Activated naive CD4-positive, alpha-beta T cell treated with anti-CD3 and anti-CD28 coated beads, Interleukin-2, amount 10 ng/mL, durations not matched to agents 7 days and 5 days (primary cell): ENCODE results near the gene SMARCA2.

ENCODE experiments used
- CTCF ChIA-PET: fragments of 350-600 bp; sonication (Branson Sonifier 250); formaldehyde crosslinking; loops from one replicate; lab custom pipeline; 2021; ENCODE audit warnings: antibody characterized with exemption; lab: Charles Lee
- DNase-seq: peaks from one replicate; pipeline ENCODE4 v3.0.0-alpha.2; 2020
- H3K27ac Mint-ChIP-seq: one replicate; pipeline ENCODE4 v1.8.0; 2021; ENCODE audit warnings: mild to moderate bottlenecking, moderate library complexity, mixed read lengths
- H3K27me3 Mint-ChIP-seq: one replicate; pipeline ENCODE4 v1.8.0; 2021; ENCODE audit warnings: mild to moderate bottlenecking, mixed read lengths
- H3K36me3 Mint-ChIP-seq: one replicate; pipeline ENCODE4 v1.8.0; 2021; ENCODE audit warnings: mixed read lengths
- H3K4me1 Mint-ChIP-seq: one replicate; pipeline ENCODE4 v1.8.0; 2021; ENCODE audit warnings: mixed read lengths
- H3K4me3 Mint-ChIP-seq: one replicate; pipeline ENCODE4 v1.8.0; 2021; ENCODE audit warnings: mild to moderate bottlenecking, moderate library complexity, mixed read lengths
- H3K9me3 Mint-ChIP-seq: one replicate; pipeline ENCODE4 v1.8.0; 2021; ENCODE audit warnings: mixed read lengths

The SMARCA2 gene

DNA sequence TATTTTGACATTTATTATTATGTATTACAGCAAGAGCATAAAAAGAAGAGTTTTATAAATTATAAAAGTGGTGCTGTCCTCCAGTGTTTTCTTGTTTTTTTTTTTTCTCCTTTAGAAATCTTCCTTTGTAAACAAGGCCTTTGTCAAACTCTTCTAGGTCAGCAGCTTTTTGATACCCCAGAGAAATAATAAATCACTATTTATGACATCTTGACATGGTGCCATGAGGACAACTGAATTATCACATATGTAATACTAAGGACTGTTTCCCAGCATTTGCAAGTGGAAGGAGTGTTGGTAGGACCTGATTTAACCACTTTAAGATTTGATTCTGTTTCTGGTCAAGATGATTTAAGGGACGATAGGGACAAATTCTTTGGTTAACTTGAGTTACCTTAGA is 4.6 kb downstream of the SMARCA2 start:
- peaks cover 4% of the 10 kb centered on the region for H3K27me3 Mint-ChIP-seq
- no peaks in the 10 kb centered on the region for H3K9me3 Mint-ChIP-seq
- CTCF ChIA-PET = interaction anchor here (0.6 kb wide), 1 partner anchor 608 kb away, joined by 3 read pairs; no protein-coding TSS in a partner anchor
- peaks cover 58% of the 10 kb centered on the region for H3K4me1 Mint-ChIP-seq
- H3K36me3 Mint-ChIP-seq = peaks cover 33% of the 10 kb centered on the region
- no peak for DNase-seq
- peak overlapping the region; percentile 66 for H3K4me3 Mint-ChIP-seq
- peak overlapping the region; percentile 100 for H3K27ac Mint-ChIP-seq

DNA sequence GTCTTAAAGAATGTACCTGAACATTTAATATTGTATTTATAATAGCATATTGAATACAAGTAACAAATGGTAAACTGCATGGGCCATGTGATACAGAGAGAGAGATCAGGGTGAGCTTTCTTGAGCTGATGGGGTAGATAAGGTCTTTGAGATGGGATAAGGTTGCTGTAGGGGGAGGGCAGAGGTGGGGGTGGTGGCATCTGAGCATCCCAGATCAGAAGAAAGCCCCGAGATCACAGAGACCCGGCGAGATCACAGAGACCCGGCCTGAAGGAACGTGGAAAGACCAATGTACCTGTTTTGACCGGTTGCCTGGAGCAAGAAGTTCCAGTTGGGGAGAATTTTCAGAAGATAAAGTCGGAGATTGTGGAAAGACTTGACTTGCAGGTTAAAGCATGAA is 6.6 kb downstream of the SMARCA2 start:
- H3K4me1 Mint-ChIP-seq = peaks cover 77% of the 10 kb centered on the region
- H3K27me3 Mint-ChIP-seq = peaks cover 4% of the 10 kb centered on the region
- H3K9me3 Mint-ChIP-seq = no peaks in the 10 kb centered on the region
- no peak for DNase-seq
- peaks cover 45% of the 10 kb centered on the region for H3K36me3 Mint-ChIP-seq
- peak overlapping the region; percentile 96 for H3K27ac Mint-ChIP-seq
- CTCF ChIA-PET = interaction anchor here (1.8 kb wide), 1 partner anchor 31 kb away, joined by 4 read pairs; no protein-coding TSS in a partner anchor
- H3K4me3 Mint-ChIP-seq = peak overlapping the region; percentile 62

DNA sequence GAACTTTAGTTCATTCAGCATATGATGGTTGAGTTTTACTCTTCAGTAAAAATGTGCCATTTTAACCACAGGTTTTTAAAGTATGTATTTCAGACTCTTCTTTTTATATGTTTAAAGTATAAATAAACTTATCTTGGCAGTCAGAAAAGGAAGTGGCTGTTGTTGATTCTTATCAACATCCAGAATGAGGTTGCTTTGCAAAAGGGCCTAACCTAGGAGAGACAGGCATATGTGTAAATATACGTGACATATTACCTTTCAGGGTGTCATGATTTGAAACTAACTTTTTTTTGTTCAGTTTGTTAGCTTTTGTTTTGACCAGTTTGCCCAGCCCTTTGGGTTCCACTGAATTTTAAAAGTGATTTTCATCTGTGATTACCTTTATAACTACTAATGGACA is 7.4 kb downstream of the SMARCA2 start:
- H3K27ac Mint-ChIP-seq = peak overlapping the region; percentile 96
- CTCF ChIA-PET = interaction anchor here (1.8 kb wide), 1 partner anchor 31 kb away, joined by 4 read pairs; no protein-coding TSS in a partner anchor
- DNase-seq = no peak
- no peaks in the 10 kb centered on the region for H3K9me3 Mint-ChIP-seq
- H3K4me3 Mint-ChIP-seq = peak overlapping the region; percentile 62
- peaks cover 49% of the 10 kb centered on the region for H3K36me3 Mint-ChIP-seq
- H3K27me3 Mint-ChIP-seq = no peaks in the 10 kb centered on the region
- peaks cover 84% of the 10 kb centered on the region for H3K4me1 Mint-ChIP-seq

DNA sequence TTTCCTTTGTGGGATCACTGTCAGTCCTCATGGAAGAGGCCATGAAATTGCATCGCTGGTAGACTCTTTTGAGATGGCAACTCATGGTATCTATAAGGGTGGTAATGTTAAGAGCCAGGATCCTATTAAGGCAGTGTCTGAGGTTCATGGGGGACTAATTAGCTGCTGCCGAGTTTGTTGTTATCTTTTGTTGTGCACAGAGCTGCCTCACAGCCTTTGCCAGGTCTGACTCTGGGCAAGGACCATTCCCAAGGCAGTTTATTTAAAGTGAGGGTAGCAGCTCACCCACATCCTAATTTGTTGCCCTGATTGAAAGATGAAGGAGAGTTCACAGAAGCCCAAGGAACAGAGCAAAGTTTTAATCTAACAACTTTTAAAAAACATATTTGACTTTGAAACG is 7.9 kb downstream of the SMARCA2 start:
- Mint-ChIP-seq H3K27ac (peak overlapping the region; percentile 96), H3K36me3 (peaks cover 49% of the 10 kb centered on the region), H3K27me3 (no peaks in the 10 kb centered on the region), H3K9me3 (no peaks in the 10 kb centered on the region), H3K4me1 (peaks cover 89% of the 10 kb centered on the region), H3K4me3 (peak overlapping the region; percentile 62)
- CTCF ChIA-PET = no interaction called here
- DNase-seq = no peak

DNA sequence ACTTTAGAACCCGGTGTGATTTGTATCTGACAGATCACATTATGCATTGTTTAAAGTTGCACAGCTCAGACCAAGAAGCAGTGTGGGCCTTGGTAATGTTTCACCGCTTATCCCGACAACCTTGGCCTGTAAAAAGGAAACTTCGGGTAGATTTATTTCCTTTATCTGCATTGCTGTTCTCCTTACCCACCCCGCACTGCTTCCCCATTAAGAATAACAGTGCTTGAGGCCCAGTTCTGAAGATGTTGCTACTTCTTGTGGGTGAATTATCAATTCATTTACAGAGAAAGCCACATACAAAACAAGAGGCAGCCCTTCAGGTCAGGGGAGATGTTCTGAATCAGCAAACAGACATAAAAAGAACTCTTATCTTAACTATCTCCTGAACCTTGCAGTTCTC is 8.4 kb downstream of the SMARCA2 start:
- no peaks in the 10 kb centered on the region for H3K9me3 Mint-ChIP-seq
- no peak for DNase-seq
- peaks cover 94% of the 10 kb centered on the region for H3K4me1 Mint-ChIP-seq
- CTCF ChIA-PET = no interaction called here
- H3K27ac Mint-ChIP-seq = peak overlapping the region; percentile 96
- H3K36me3 Mint-ChIP-seq = peaks cover 50% of the 10 kb centered on the region
- no peaks in the 10 kb centered on the region for H3K27me3 Mint-ChIP-seq
- H3K4me3 Mint-ChIP-seq = peak overlapping the region; percentile 62

DNA sequence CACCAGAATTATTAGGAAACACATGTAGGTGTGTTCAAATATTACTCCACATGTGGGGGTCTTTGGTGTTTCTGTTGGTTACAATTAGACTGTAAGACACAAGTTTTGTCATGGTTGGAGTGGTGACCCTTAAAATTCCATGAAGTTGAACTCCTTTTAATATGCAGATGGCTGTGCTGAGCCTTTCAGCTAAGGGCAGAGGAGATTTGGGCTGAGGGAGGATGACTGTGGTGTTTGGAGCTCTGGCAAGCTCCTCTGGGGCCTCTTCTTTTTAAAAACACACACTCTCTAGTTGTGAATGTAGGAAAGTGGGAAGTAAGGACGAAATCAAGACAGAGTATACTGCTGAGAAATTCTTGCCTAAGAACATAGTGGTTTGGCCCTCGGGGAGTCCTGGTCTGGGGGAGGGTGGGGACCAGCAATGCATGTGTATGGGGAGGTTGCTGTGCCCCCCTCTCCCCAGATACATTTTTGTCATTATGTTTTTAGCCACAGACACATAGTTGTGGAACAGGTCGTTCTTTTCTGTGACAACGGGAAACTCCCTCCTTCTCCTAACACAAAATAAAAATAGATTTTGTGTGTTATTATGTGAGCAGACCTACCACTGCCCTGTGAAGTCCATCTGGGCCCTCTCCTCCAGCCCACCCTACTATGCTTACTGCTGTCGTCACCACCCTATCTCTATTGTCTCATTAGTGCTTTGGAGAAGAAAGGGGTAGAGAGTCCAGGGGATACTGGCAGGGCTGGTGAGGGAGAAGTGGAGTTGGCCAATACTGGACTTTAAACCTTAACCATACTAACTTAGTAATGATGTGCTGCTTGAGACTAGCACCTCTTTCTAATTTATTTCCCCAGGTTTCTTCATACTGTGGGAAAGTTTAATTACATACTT is 10.0 kb downstream of the SMARCA2 start:
- H3K27ac Mint-ChIP-seq = peak overlapping the region; percentile 96
- CTCF ChIA-PET = no interaction called here
- H3K27me3 Mint-ChIP-seq = no peaks in the 10 kb centered on the region
- H3K36me3 Mint-ChIP-seq = peaks cover 56% of the 10 kb centered on the region
- DNase-seq = no peak
- no peak overlapping the region for H3K4me3 Mint-ChIP-seq
- H3K9me3 Mint-ChIP-seq = no peaks in the 10 kb centered on the region
- H3K4me1 Mint-ChIP-seq = peaks cover 97% of the 10 kb centered on the region

DNA sequence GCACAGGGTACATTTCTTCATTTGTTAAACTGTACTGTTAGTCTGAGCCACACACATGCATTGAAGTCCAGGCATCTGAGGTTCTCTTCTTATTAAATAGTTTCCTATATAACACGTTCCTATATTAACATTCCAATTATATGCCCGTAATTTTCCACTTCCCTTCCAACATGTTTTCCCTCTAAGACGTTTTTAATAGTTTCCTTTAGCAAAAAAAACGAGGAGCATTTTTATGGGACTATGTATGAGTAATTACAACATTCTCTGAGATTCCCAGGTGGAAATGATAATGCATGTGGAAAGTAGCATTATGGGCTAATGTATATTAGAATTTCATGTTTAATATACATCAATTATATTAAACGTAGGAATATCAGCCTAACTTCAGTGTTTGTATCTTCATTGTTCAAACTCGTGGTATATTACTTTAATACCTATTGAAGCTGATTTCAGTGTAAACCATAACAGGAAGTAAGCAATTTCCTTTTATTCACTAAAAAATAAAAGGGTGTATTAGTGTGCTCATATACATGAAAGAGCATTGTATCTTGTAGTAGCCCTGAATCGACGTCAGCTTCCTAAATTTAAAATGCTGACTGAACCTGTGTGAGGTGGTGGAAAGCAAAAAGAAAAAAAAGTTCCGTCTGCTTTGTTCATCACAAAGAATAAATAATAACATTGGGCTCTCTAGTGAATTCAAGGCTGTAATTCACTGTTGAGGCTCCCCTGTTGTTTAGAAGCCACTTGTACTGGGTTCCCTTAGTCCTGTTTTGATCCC is 11.3 kb downstream of the SMARCA2 start:
- H3K4me3 Mint-ChIP-seq = no peak overlapping the region
- CTCF ChIA-PET = no interaction called here
- no peaks in the 10 kb centered on the region for H3K27me3 Mint-ChIP-seq
- peak overlapping the region; percentile 77 for H3K27ac Mint-ChIP-seq
- H3K4me1 Mint-ChIP-seq = peaks cover 98% of the 10 kb centered on the region
- no peaks in the 10 kb centered on the region for H3K9me3 Mint-ChIP-seq
- DNase-seq = no peak
- H3K36me3 Mint-ChIP-seq = peaks cover 68% of the 10 kb centered on the region

DNA sequence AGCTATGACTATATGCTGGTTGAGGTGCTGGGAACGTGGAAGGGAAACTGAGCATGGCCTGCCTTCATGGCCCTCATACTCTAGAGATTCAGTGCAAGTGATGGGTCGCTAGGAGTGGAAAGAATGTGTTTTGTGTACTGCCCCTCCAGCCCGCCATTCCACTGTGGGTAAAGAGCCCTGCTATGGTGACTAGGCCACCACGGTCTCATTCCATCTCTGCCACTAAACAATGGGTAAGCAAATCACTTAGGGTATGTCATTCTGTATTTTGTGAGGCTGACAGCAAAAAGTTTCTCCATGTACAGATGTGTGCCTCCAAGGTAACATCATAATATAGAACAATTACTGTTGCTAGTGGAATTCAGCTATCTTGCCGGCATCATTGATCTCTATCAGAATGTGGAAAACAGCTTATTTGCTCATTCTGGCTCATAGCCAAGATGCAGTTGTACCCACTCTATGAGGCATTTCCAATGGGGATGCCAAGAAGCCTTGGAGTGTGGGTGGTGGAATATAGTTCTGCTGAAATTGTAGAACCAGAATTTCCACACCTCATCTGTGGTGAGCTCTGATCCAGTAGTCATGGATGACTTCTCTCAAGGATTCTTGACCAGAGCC is 12.5 kb downstream of the SMARCA2 start:
- peaks cover 80% of the 10 kb centered on the region for H3K36me3 Mint-ChIP-seq
- H3K27ac Mint-ChIP-seq = no peak overlapping the region
- no peaks in the 10 kb centered on the region for H3K27me3 Mint-ChIP-seq
- CTCF ChIA-PET = no interaction called here
- DNase-seq = no peak
- H3K4me3 Mint-ChIP-seq = no peak overlapping the region
- no peaks in the 10 kb centered on the region for H3K9me3 Mint-ChIP-seq
- peaks cover 96% of the 10 kb centered on the region for H3K4me1 Mint-ChIP-seq

DNA sequence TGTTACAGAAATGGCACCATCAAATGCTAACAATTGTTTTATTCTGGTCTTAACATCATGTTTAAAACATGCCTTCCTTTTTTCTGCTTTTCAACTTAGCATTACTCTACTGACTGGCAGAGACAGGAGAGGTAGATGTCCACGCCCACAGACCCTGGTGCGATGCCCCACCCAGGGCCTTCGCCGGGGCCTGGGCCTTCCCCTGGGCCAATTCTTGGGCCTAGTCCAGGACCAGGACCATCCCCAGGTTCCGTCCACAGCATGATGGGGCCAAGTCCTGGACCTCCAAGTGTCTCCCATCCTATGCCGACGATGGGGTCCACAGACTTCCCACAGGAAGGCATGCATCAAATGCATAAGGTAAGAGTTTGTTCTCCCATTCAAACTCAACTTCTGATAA is 13.7 kb downstream of the SMARCA2 start:
- no peak overlapping the region for H3K27ac Mint-ChIP-seq
- H3K4me3 Mint-ChIP-seq = no peak overlapping the region

DNA sequence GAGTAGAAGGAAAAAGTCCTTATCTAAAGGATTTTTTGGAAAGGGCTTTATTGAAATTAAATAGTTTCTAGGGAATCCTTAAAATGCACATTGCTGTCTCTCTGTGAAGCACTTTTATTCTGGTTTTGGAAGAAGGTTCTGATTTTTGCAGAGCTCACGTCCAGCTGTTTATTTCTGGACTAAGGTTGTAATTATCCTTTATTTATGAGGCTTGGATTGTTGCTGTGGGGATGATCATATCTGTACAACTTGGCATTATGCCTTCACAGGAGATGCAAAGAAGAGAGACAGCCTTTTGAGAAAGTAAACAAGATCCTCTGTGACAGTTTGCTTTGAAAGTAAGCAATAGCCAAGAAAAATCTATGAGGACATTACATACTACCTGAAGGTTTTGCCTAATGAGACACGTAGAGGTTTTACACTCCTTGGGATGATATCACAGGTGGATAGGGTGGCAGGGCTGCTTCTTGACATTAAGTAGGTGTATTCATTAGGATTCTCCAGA is 14.6 kb downstream of the SMARCA2 start:
- Mint-ChIP-seq H3K36me3 (peaks cover 81% of the 10 kb centered on the region), H3K9me3 (no peaks in the 10 kb centered on the region)
- CTCF ChIA-PET = no interaction called here

More for the DNA sequence above, 13.7 kb downstream of the SMARCA2 start:
- CTCF ChIA-PET = no interaction called here
- DNase-seq = no peak
- Mint-ChIP-seq H3K4me1 (peaks cover 84% of the 10 kb centered on the region), H3K27me3 (no peaks in the 10 kb centered on the region), H3K36me3 (peaks cover 82% of the 10 kb centered on the region), H3K9me3 (no peaks in the 10 kb centered on the region)

DNA sequence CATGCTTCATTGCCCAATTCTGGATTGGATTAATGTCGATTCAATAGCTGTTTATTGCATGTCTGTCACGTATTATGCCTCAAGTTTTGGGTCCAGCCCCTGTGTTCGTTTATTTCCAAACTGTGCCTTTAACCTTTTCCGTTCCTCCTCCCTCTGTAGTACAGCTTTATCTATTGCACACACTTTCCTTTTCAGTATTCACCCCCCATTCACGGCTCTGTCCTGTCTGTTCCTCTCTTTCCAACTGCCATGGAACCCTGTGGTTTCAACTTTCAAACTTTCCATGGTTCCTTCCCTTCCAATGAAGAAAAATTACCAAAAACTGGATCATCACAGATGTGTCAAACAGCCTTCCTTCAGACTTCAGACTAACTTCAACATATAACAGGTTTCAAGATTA is 17.1 kb downstream of the SMARCA2 start:
- CTCF ChIA-PET = no interaction called here
- Mint-ChIP-seq H3K9me3 (no peaks in the 10 kb centered on the region), H3K36me3 (peaks cover 80% of the 10 kb centered on the region), H3K27ac (no peak overlapping the region), H3K27me3 (no peaks in the 10 kb centered on the region), H3K4me3 (no peak overlapping the region), H3K4me1 (peaks cover 76% of the 10 kb centered on the region)
- DNase-seq = no peak

More for the DNA sequence above, 14.6 kb downstream of the SMARCA2 start:
- no peak for DNase-seq
- Mint-ChIP-seq H3K27ac (no peak overlapping the region), H3K4me3 (no peak overlapping the region), H3K4me1 (peaks cover 81% of the 10 kb centered on the region), H3K27me3 (no peaks in the 10 kb centered on the region)

DNA sequence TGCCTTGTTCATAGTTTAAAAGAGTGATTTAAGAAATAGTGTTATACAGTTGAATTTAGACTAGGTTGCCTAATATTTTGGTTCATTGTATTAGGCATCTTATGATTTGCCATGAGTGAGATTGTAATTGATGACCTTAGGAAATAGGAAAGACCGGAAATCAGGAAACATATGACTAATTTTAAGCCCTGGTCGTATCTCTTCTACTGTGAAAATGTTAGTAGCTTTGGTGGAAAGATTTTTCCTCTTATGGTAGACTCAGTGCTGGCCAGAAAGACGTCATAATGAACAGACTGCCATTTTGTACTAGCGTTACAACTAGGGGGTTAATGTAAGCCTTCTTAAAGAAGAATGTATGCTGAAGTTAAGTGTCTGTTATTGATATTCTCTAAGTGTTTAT is 21.7 kb downstream of the SMARCA2 start:
- Mint-ChIP-seq H3K9me3 (no peaks in the 10 kb centered on the region), H3K27me3 (no peaks in the 10 kb centered on the region), H3K4me1 (peaks cover 35% of the 10 kb centered on the region), H3K4me3 (no peak overlapping the region), H3K36me3 (peaks cover 81% of the 10 kb centered on the region), H3K27ac (no peak overlapping the region)
- DNase-seq = no peak
- CTCF ChIA-PET = no interaction called here

DNA sequence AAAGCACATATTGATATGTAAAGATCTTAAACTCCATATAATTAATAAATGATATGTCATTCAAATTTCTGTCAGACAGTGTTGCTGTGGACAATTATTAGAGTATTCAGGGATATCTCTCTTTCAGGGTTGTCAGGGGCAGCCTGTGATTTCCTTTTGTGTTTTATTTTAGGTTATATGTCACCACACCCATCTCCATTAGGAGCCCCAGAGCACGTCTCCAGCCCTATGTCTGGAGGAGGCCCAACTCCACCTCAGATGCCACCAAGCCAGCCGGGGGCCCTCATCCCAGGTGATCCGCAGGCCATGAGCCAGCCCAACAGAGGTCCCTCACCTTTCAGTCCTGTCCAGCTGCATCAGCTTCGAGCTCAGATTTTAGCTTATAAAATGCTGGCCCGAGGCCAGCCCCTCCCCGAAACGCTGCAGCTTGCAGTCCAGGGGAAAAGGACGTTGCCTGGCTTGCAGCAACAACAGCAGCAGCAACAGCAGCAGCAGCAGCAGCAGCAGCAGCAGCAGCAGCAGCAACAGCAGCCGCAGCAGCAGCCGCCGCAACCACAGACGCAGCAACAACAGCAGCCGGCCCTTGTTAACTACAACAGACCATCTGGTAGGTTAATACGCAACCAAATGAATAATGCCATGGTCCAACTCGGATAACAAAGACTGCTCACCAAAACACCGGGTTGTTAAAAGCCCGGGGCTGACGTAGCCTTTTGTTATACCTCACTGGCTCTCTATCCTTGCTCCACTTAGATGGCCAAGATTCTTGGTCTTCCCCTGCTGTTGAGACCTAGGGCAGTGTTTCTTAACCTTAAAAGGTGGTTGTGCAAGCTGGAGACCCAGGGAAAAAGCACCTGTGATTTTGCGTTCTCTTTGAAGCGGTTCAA is 24.4 kb downstream of the SMARCA2 start:
- peaks cover 48% of the 10 kb centered on the region for H3K4me1 Mint-ChIP-seq
- H3K27ac Mint-ChIP-seq = no peak overlapping the region

More for the DNA sequence above, 24.4 kb downstream of the SMARCA2 start:
- Mint-ChIP-seq H3K9me3 (no peaks in the 10 kb centered on the region), H3K4me3 (no peak overlapping the region), H3K36me3 (peaks cover 83% of the 10 kb centered on the region), H3K27me3 (no peaks in the 10 kb centered on the region)
- no peak for DNase-seq
- CTCF ChIA-PET = no interaction called here
